PC-9 (cell line): ENCODE results near the gene SIRT1. TPM values are rescaled to one million over a fixed set of nuclear protein-coding genes. Genes with fewer than 3 reads are reported as not detected.
"Not testable (repeated sequence)": the region's sequence is repeated elsewhere in the genome, so short reads cannot be mapped to it uniquely, and the experiment has no call there.

Experiments
- BruUV-seq: library from RNA; stranded (reverse); fragments of 400-500 nt; replicated peaks from 2 replicates; lab custom pipeline; 2021; lab: Mats Ljungman, UMichigan
- CTCF ChIA-PET: fragments of 300-600 bp; sonication (Branson Sonifier 250); formaldehyde crosslinking; loops from one replicate; lab custom pipeline; 2022; ENCODE audit warnings: antibody characterized with exemption; lab: Charles Lee
- POLR2A ChIA-PET: fragments of 300-600 bp; sonication (Branson Sonifier 250); formaldehyde crosslinking; loops from one replicate; lab custom pipeline; 2022; ENCODE audit warnings: antibody characterized with exemption; ENCODE audit not compliant: unreplicated experiment; lab: Charles Lee
- DNase-seq, 2 experiments: peaks; one replicate each; pipeline versions ENCODE4 v3.0.0 to v3.0.0-alpha.2; 2015 to 2022; ENCODE audit warnings: mixed read lengths in 1 of 2
- H2AFZ ChIP-seq: fragments of 200-600 bp; sonication (generic); 2 replicates; pipeline ENCODE4 v1.8.1; 2017; ENCODE audit warnings: antibody characterized with exemption
- H3F3A ChIP-seq: fragments of 200-600 bp; sonication (generic); 2 replicates; pipeline ENCODE4 v1.8.1; 2017; ENCODE audit warnings: antibody characterized with exemption, mild to moderate bottlenecking, low read depth; ENCODE audit not compliant: insufficient read depth
- H3K27ac ChIP-seq: fragments of 200-600 bp; sonication (generic); 2 replicates; pipeline ENCODE4 v1.6.1; 2016; ENCODE audit warnings: mixed run types
- H3K27me3 ChIP-seq: fragments of 200-600 bp; sonication (generic); 2 replicates; pipeline ENCODE4 v1.6.1; 2016; ENCODE audit warnings: low read depth, mixed run types; ENCODE audit not compliant: insufficient read depth
- H3K36me3 ChIP-seq: fragments of 200-600 bp; sonication (generic); 2 replicates; pipeline ENCODE4 v1.6.1; 2016; ENCODE audit warnings: low read depth, mixed run types
- H3K4me1 ChIP-seq: fragments of 200-600 bp; sonication (generic); replicated peaks from 2 replicates; pipeline ENCODE4 v1.6.1; 2016; ENCODE audit warnings: mixed run types; ENCODE audit not compliant: insufficient read depth
- H3K4me2 ChIP-seq: fragments of 200-600 bp; sonication (generic); 2 replicates; pipeline ENCODE4 v1.6.1; 2017; ENCODE audit warnings: mixed run types
- H3K4me3 ChIP-seq: fragments of 200-600 bp; sonication (generic); 2 replicates; pipeline ENCODE4 v1.6.1; 2016; ENCODE audit warnings: mixed run types
- H3K79me2 ChIP-seq: fragments of 200-600 bp; sonication (generic); 2 replicates; pipeline ENCODE4 v1.6.1; 2017; ENCODE audit warnings: low read depth, mixed run types
- H3K9me2 ChIP-seq: fragments of 200-600 bp; sonication (generic); 2 replicates; pipeline ENCODE4 v1.8.1; 2017; ENCODE audit warnings: mild to moderate bottlenecking; ENCODE audit not compliant: insufficient read depth
- H3K9me3 ChIP-seq: fragments of 200-600 bp; sonication (generic); 2 replicates; pipeline ENCODE4 v1.8.1; 2016; ENCODE audit warnings: low read depth; ENCODE audit not compliant: insufficient read depth
- H4K20me1 ChIP-seq: fragments of 200-600 bp; sonication (generic); 2 replicates; pipeline ENCODE4 v1.8.1; 2017; ENCODE audit not compliant: insufficient read depth
- CTCF ChIP-seq: fragments of 200-600 bp; sonication (generic); conservative IDR thresholded peaks from 2 replicates; pipeline ENCODE4 v1.6.1; 2017; ENCODE audit warnings: mixed run types, antibody characterized with exemption, mild to moderate bottlenecking, moderate library complexity
- EZH2 ChIP-seq: fragments of 200-600 bp; sonication (generic); IDR thresholded peaks from 2 replicates; pipeline ENCODE4 v1.8.0; 2017; ENCODE audit warnings: antibody characterized with exemption, low read depth
- intact Hi-C: fragments of 100-400 bp; cut with micrococcal nuclease; formaldehyde crosslinking; loops from one replicate; pipeline ENCODE4 v1.10.0; 2022; ENCODE audit not compliant: unreplicated experiment
- total RNA-seq: library from RNA; stranded (reverse); gene quantifications from 2 replicates; pipeline ENCODE4 v1.2.3, GENCODE V29; 2021

SIRT1 gene
- total RNA-seq, 1 experiment from 2014 or later, result 15.8 TPM

GRCh38 chr10:67869996-67870395 is 14.5 kb upstream of the SIRT1 start:
- no peak overlapping the region for H3K4me3 ChIP-seq
- H3F3A ChIP-seq, result no peaks in the 10 kb centered on the region
- POLR2A ChIA-PET, result no interaction called here
- no peak overlapping the region for H3K4me2 ChIP-seq
- H3K27me3 ChIP-seq, result no peaks in the 10 kb centered on the region
- H3K4me1 ChIP-seq, result no peaks in the 10 kb centered on the region
- H3K79me2 ChIP-seq, result no peaks in the 10 kb centered on the region
- no peak for DNase-seq
- no peak overlapping the region for H3K27ac ChIP-seq
- H4K20me1 ChIP-seq, result no peaks in the 10 kb centered on the region
- no peaks in the 10 kb centered on the region for H3K9me3 ChIP-seq
- TF ChIP-seq EZH2, result no peak
- TF ChIP-seq CTCF, result no peak
- no TSS peak for BruUV-seq
- H3K36me3 ChIP-seq, result no peaks in the 10 kb centered on the region
- intact Hi-C loops, result no loop called here
- H3K9me2 ChIP-seq, result no peaks in the 10 kb centered on the region
- CTCF ChIA-PET, result no interaction called here
- H2AFZ ChIP-seq, result no peak overlapping the region

GRCh38 chr10:67875340-67876238 is 8.9 kb upstream of the SIRT1 start:
- Histone ChIP-seq H3K4me3 (no peak overlapping the region), H3K4me2 (no peak overlapping the region), H3K27me3 (no peaks in the 10 kb centered on the region), H3K4me1 (no peaks in the 10 kb centered on the region), H2AFZ (no peak overlapping the region), H3K79me2 (no peaks in the 10 kb centered on the region), H3K27ac (no peak overlapping the region), H3K36me3 (no peaks in the 10 kb centered on the region), H3K9me2 (no peaks in the 10 kb centered on the region), H3K9me3 (no peaks in the 10 kb centered on the region), H4K20me1 (no peaks in the 10 kb centered on the region), H3F3A (no peaks in the 10 kb centered on the region)
- intact Hi-C loops, result no loop called here
- DNase-seq, result no peak
- CTCF ChIA-PET, result no interaction called here
- TF ChIP-seq CTCF, result no peak
- TF ChIP-seq EZH2, result no peak
- POLR2A ChIA-PET, result interaction anchor here (0.5 kb wide), 1 partner anchor 10 kb away, joined by 3 read pairs; no protein-coding TSS in a partner anchor
- BruUV-seq, result no TSS peak

- H3F3A ChIP-seq, H3K27me3 ChIP-seq, H3K9me2 ChIP-seq, H3K4me1 ChIP-seq, H3K4me3 ChIP-seq, H3K4me2 ChIP-seq, H3K79me2 ChIP-seq, H4K20me1 ChIP-seq, DNase-seq, H3K36me3 ChIP-seq, H2AFZ ChIP-seq, H3K27ac ChIP-seq, H3K9me3 ChIP-seq, BruUV-seq, intact Hi-C loops: not testable (repeated sequence)
- ChIA-PET POLR2A (interaction anchor here (0.6 kb wide), 1 partner anchor 59 kb away, joined by 3 read pairs; no protein-coding TSS in a partner anchor), CTCF (interaction anchor here (0.6 kb wide), 1 partner anchor 425 kb away, joined by 5 read pairs; no protein-coding TSS in a partner anchor)
These were observed 7.0 kb upstream of the SIRT1 start for GRCh38 chr10:67877421-67877820.
